ENCODE results near the gene BUD31.
A peak's percentile ranks its signal among the peaks of the same experiment; 100 is the strongest.

BUD31 gene

DNA sequence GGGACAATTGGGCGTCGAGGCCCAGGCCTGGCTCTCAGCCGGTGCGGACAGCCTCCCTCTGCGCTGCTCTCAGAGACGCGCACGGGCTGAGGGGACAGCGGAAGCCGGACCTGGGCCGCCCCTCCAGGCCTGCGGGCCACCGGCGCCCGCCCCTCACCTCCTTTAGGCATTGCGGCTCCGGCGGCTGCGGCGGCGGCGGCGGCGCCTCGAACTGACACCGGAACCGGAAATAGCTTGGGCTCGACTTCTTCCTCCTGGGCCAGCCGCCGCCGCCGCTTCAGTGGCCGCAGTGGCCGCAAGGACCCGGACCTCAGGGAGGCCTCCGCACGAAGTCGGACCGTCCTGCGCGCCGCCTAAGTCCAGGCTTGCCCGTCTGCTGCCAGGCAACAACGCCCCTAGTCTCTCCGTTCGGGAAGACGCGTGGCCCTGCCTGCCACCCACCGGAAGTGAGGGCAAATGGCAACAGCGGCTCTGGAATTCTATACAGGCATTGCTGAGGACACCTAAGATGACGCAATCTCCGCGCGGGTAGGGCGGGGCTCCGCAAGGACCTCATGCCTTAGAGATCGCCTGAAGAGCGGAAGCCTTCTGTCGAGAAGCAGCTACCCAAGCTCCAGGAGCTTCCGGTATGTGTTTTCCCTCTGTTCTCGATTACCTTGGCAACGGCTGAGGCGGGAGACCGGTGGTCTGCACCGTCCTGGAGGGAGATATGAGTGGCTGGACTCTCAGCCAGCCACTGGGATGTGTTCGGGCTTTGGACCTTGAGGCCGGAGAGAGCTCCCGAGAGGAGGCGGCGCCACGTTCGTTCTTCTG, at the start of gene BUD31, which contains the start of gene PDAP1:
Gene BUD31, plus strand, starts transcription at position 591 of the 813 bp plus-strand sequence. CDS start 2,124 bp downstream, outside the sequence.
Gene PDAP1, minus strand, starts transcription at position 219 of the 813 bp plus-strand sequence. Its CDS starts 49 bp downstream, at position 170.
- H3K9me3 Mint-ChIP-seq, result no peaks in the 10 kb centered on the region
- H3K27ac Mint-ChIP-seq, result peak within 1 kb of the TSS; percentile 93
- peaks cover 13% of the 10 kb centered on the region for H3K36me3 Mint-ChIP-seq
- peak within 1 kb of the TSS; percentile 96 for H3K4me3 Mint-ChIP-seq
- no peaks in the 10 kb centered on the region for H3K27me3 Mint-ChIP-seq
- H3K4me1 Mint-ChIP-seq, result peaks cover 49% of the 10 kb centered on the region

DNA sequence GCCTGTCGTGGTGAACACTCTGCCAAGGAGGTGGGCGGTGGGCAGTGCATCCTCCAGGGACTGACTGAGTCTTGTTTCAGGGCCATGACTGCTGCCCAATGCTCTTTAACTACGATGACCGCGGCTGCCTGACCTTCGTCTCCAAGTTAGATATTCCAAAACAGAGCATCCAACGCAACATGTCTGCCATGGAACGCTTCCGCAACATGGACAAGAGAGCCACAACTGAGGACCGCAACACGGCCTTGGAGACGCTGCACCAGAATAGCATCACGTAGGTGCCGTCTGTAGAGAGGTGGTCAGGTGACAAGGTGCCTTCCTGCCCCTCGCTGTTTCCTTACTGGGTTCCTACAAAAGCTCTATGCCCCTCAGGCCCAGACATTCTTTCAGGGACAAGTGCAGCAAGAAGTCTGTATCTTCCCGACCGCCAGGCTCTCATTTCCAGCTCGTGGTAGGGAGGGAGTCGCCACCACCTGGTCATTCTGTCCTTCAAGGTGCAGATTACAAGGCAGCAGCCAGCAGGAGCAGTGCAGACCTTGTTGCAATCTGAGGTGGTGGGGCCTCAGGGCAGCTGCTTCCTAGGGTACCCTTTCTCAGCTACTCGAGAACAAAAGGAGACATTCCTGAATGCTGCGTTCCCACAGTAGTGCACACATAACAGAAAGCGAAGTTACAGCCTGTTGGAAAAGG, 49.2 kb upstream of the BUD31 start:
- H3K36me3 Mint-ChIP-seq, result peaks cover 3% of the 10 kb centered on the region
- H3K27ac Mint-ChIP-seq, result no peak overlapping the region
- no peaks in the 10 kb centered on the region for H3K27me3 Mint-ChIP-seq
- no peak overlapping the region for H3K4me3 Mint-ChIP-seq
- no peaks in the 10 kb centered on the region for H3K9me3 Mint-ChIP-seq
- no peaks in the 10 kb centered on the region for H3K4me1 Mint-ChIP-seq

DNA sequence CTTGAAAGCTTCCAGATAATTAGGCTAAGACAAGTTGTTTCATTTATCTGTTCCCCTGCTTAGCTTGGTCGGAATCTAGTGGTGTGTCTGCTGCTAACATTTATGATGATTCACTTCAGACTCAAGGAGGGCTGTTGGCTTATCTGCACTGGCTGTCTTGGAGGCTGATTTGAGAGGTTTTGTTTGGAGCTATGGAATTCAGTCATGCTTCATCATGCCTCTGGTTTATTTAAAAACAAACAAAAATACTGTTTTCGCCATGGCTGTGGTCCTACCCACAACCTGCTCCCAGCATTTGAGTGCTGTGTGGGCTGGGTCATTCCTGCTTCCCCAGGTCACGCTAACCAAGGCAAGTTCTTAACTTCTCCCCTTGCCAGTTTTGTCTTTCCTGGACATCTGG, 46.0 kb upstream of the BUD31 start:
- no peaks in the 10 kb centered on the region for H3K9me3 Mint-ChIP-seq
- no peak overlapping the region for H3K4me3 Mint-ChIP-seq
- H3K27ac Mint-ChIP-seq, result no peak overlapping the region
- no peaks in the 10 kb centered on the region for H3K27me3 Mint-ChIP-seq
- H3K4me1 Mint-ChIP-seq, result no peaks in the 10 kb centered on the region
- peaks cover 3% of the 10 kb centered on the region for H3K36me3 Mint-ChIP-seq

DNA sequence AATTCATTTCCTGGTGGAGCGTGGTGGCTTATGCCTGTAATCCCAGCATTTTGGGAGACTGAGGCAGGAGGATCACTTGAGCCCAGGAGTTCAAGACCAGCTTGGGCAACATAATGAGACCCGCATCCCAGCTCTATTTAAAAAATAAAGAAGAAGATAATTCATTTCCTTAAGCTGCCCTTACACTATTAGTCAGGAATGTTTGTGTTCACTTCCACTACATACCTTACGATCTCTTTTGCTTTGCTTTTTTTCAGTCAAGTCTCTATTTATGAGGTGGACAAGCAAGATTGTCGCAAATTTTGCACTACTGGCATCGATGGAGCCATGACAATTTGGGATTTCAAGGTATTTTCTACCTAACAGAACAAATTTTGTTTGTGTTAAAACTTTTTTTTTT, 45.5 kb upstream of the BUD31 start:
- Mint-ChIP-seq H3K27ac (no peak overlapping the region), H3K36me3 (peaks cover 3% of the 10 kb centered on the region), H3K27me3 (no peaks in the 10 kb centered on the region), H3K9me3 (no peaks in the 10 kb centered on the region), H3K4me1 (no peaks in the 10 kb centered on the region), H3K4me3 (no peak overlapping the region)

DNA sequence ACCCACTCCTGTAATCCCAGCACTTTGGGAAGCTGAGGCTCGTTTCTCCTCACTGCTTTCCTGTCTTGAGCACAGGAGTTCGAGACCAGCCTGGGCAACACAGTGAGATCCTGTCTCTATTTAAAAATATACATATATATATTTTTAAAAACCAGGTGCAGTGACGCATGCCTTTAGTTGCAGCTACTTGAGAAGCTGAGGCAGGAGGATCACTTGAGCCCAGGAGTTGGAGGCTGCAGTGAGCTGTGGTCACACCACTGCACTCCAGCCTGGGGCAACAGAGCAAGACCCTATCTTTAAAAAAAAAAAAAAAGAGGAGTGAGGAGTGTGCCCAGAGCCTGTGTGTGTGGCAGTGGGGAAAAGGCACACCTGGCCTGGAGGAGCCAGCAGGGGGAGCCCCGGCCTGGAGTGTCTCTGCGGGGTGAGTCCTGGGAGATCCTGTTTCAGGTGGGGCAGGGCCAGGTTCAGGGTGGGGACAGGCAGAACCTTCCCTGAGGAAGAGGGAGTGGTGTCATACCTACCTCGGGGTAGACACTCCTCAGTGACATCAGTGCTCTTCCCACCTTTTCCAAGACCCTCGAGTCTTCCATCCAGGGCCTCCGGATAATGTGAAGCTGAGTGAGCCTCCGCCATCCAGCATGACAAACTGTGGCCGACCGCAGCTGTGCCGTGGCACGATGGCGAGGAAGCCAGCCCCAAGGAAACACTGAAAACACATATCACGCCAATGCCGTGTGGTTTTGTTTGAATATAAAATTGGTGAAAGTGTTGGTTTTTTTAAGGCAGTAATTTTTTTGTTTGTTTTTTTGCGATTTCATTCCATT, 43.2 kb upstream of the BUD31 start:
- Mint-ChIP-seq H3K36me3 (peaks cover 3% of the 10 kb centered on the region), H3K4me3 (no peak overlapping the region), H3K4me1 (no peaks in the 10 kb centered on the region), H3K27me3 (no peaks in the 10 kb centered on the region), H3K27ac (no peak overlapping the region), H3K9me3 (no peaks in the 10 kb centered on the region)

DNA sequence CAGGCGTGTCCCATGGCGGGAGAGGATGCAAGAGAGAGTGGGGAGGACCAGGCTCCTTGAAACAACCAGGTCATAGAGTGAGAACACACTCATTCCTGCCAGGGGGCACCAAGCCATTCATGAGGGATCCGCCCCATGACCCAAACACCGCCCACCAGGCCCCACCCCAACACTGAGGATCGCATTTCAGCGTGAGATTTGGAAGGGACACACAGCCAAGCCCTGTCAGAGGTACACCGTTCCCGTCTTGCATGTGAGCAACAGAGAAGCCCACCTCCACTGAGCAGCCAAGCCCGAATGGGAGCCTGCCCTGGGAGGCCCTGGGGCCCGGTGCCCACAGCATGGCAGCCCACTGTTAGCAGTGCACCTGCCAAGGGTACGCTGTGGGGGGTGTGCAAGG, 42.1 kb upstream of the BUD31 start:
- Mint-ChIP-seq H3K36me3 (peaks cover 1% of the 10 kb centered on the region), H3K4me1 (no peaks in the 10 kb centered on the region), H3K9me3 (no peaks in the 10 kb centered on the region), H3K27me3 (no peaks in the 10 kb centered on the region), H3K4me3 (no peak overlapping the region), H3K27ac (no peak overlapping the region)

DNA sequence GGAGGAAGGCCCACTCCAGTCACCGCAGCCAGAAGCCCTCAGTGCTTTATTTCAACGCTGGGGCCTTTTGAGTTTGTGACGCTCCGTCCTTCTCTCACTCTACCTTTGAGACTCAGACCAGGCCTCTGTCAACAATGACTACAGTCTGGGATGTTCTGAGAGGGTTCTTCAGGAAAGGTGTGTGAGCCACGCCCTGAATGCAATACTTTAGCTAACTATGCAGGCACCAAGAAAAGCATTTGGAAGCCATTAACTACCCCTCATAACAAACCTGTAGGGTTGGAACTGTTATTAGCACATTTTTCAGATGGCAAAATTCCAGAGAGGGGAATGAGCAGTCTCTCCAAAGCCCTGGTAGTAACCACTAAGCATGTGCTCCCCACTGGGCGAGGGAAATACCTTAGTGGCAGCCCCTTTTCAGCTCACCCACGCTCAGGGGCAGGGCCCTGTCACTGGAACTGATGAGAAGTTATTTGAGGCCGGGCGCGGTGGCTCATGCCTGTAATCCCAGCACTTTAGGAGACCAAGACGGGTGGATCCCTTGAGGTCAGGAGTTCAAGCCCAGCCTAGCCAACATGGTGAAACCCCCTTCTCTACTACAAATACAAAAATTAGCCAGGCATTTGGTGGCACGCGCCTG, 39.9 kb upstream of the BUD31 start:
- no peak overlapping the region for H3K27ac Mint-ChIP-seq
- no peaks in the 10 kb centered on the region for H3K9me3 Mint-ChIP-seq
- peaks cover 1% of the 10 kb centered on the region for H3K36me3 Mint-ChIP-seq
- no peak overlapping the region for H3K4me3 Mint-ChIP-seq
- H3K4me1 Mint-ChIP-seq, result peaks cover 8% of the 10 kb centered on the region
- H3K27me3 Mint-ChIP-seq, result no peaks in the 10 kb centered on the region

DNA sequence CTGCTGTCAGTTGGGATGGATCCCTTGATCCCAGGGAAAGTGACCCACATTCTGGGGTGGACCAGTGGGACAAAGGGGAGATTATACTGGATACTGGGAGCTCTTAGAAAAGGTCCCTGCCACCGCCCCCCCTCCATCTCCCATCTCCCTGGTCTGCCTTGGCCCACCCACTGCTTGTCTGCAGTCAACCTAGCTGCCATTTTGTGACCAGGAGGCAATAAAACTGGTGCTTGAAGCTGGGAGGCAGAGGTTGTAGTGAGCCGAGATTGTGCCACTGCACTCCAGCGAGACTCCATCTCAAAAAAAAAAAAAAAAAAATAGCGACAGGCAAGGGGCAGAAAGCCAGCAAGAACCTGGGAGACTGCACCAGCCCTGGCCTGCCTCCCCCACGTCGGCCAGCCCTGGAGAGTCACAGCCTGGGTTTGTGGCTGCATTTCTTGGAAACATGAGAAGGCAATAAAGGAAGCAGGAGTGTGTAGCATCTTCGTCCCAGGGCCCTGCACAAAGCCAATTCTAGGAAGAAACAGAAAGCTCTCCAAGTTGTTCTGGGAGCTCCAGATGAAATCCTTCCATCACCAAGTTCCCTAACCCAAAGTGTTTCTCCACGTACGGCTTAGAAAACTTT, 38.9 kb upstream of the BUD31 start:
- Mint-ChIP-seq H3K4me1 (peaks cover 8% of the 10 kb centered on the region), H3K27ac (no peak overlapping the region), H3K27me3 (no peaks in the 10 kb centered on the region), H3K4me3 (no peak overlapping the region), H3K9me3 (no peaks in the 10 kb centered on the region), H3K36me3 (peaks cover 1% of the 10 kb centered on the region)

DNA sequence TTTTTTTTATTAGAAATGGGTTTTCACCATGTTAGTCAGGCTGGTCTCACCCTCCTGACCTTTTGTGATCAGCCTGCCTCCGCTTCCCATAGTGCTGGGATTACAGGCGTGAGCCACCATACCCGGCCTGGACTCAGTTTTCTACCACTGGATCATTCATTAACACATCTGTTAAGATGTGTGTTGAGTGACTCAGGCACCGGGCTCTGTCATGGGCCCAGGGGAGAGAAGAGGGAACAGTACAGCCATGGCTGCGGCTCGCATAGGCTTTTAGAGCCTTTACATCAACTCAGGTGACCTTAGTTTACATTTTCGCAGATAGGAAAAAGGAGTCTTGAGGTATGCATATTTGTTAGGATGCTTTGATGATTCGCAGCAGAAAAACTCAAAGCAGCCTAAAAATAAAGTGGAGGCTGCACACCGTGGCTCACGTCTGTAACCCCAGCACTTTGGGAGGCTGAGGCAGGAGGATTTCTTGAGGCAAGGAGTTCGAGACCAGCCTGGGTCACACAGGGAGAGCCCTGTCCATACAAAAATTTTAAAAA, 37.3 kb upstream of the BUD31 start:
- peaks cover 13% of the 10 kb centered on the region for H3K4me1 Mint-ChIP-seq
- no peaks in the 10 kb centered on the region for H3K27me3 Mint-ChIP-seq
- H3K36me3 Mint-ChIP-seq, result no peaks in the 10 kb centered on the region
- H3K9me3 Mint-ChIP-seq, result no peaks in the 10 kb centered on the region
- no peak overlapping the region for H3K4me3 Mint-ChIP-seq
- H3K27ac Mint-ChIP-seq, result no peak overlapping the region

DNA sequence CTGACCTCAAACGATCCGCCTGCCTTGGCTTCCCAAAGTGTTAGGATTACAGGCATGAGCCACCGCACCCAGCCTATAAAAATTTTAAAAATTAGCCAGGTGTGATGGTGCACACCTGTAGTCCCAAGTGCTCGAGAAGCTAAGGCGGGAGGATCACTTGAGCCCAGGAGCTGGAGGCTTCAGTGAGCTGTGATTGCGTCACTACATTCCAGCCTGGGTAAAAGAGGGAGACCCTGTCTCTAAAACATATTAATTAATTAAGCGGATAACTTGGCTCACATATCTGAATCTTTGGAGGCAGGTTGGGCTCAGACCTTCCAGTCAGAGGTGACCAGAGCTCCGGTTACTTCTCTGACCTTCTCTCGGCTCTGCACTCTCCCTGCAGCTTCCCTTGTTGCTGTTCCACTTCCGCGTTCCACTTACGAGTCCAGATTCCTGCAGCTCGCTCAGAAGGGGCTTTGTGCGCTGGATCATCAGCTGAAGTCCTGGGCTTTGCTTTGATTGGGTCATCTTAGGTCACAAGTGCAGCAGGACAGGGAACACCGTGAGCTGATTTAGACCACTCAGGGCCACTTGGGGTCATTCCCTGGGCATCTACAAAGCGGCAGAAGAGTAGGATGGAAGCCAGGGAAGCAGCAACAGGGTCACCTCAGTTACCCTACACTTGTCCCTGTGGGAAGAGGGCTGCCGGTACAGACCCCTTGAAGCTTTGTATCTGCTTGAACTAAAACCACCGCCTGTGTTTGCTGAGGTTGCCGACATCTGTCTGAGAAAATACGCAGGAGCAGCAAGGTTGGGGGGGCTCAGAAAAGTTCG, 36.3 kb upstream of the BUD31 start:
- Mint-ChIP-seq H3K4me1 (peaks cover 21% of the 10 kb centered on the region), H3K9me3 (no peaks in the 10 kb centered on the region), H3K36me3 (no peaks in the 10 kb centered on the region), H3K27ac (peak overlapping the region; percentile 38), H3K4me3 (peak overlapping the region; percentile 76), H3K27me3 (no peaks in the 10 kb centered on the region)

DNA sequence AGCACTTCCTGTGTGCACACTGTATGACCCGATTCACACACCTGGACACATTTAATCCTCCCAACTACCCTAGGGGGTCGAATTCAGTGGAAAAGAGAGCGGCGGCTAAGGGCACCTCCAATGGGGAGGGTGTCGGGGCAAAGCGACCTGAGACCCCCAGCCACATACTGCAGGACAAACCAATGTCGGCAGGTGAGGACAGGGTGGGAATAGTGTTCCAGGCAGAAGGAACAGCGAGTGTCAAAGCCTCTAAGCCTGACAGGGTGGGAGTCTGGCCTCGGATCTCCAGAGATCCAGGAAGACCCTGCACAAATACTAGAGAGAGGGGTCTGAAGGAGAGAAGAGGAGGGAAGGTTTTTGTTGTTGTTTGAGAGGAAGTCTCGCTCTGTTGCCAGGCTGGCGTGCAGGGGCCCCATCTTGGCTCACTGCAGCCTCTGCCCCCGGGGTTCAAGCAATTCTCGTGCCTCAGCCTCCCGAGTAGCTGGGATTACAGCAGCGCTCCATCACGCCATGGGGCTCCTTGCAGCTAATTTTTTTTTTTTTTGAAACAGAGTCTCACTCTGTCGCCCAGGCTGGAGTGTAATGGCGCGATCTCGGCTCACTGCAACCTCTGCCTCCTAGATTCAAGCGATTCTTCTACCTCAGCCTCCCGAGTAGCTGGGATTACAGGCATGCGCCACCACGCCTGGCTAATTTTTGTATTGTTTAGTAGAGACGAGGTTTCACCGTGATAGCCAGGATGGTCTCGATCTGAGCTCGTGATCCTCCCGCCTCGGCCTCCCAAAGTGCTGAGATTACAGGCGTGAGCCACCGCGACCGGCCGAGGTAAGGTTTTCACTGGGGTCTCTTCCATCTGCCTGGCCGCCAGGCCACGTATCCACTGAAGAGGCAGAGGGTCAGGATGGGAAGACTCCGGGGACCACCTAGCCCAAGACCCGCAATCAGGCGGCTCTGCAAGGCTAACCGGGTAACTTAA, 35.4 kb upstream of the BUD31 start:
- peak overlapping the region; percentile 83 for H3K27ac Mint-ChIP-seq
- H3K9me3 Mint-ChIP-seq, result no peaks in the 10 kb centered on the region
- peaks cover 2% of the 10 kb centered on the region for H3K36me3 Mint-ChIP-seq
- peak overlapping the region; percentile 84 for H3K4me3 Mint-ChIP-seq
- H3K4me1 Mint-ChIP-seq, result peaks cover 27% of the 10 kb centered on the region
- H3K27me3 Mint-ChIP-seq, result no peaks in the 10 kb centered on the region

DNA sequence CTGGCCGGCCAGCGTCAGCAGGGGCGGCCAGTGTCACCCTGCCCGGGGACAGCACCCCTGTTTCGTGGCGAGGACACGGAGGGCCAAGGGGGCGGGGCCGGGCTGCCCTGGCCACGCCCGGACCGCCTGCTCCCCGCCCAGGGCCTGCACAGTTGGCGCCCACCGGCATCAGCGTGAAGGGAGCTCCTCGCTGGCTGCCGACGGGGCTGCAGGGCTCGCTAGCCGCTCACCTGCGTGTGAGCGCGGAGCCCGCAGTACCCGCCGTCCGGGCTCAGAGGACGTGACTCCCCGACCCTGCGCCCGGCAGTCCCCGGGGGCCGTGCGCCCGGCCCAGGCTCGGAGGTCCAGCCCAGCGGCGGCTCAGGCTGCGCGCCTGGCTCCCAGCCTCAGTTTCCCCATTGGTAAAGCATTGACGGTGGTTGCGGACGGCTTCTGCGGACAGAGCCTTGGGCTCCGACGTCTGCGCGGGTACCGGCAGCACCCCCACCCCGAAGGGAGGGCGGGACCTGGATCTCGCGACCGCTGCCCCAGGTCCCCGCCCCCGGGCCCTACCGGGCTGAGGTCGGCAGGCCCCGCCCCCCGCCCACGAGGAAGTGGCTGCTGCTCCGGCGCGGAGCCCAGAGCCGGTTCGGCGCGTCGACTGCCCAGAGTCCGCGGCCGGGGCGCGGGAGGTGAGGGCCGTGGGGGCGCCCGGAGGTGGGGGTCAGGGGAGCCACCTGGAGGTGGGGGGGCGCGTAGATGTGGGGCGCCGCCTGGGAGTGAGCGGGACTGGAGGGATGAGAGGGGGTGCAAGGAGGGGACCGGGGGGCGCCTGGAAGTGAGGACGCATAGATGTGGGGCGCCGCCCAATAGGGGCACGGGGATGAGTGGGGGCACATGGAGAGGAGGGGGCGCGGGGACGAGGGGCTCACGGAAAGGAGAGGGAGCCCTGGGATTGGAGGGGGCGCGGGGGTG, 34.4 kb upstream of the BUD31 start, which contains the start of gene ARPC1B:
Gene ARPC1B, plus strand, starts transcription at position 620 of the 954 bp plus-strand sequence. CDS start 10,985 bp downstream, outside the sequence.
- Mint-ChIP-seq H3K9me3 (no peaks in the 10 kb centered on the region), H3K4me1 (peaks cover 33% of the 10 kb centered on the region), H3K36me3 (peaks cover 5% of the 10 kb centered on the region), H3K27ac (peak within 1 kb of the TSS; percentile 83), H3K27me3 (no peaks in the 10 kb centered on the region), H3K4me3 (peak within 1 kb of the TSS; percentile 84)

Measured in activated naive CD4-positive, alpha-beta T cell treated with anti-CD3 and anti-CD28 coated beads, Interleukin-2, amount 50 U/mL, for 24 hours (primary cell).